ENCODE measurements around the gene MPPED1. TPM values are rescaled to one million over a fixed set of nuclear protein-coding genes. Genes with fewer than 3 reads are reported as not detected.

The MPPED1 gene
- total and polyA plus RNA-seq, 4 donors = 0.89 to 6.5 (median 4.1) TPM

GRCh38 chr22:43438666-43439347 is 27.0 kb downstream of the MPPED1 start:
- Histone ChIP-seq H3K9ac (ENCODE audit: low read depth in 1 of 2, low read length in 2 of 2) (no peak overlapping the region), H3K4me1 (ENCODE audit: control insufficient read depth in 4 of 4, insufficient read depth in 4 of 4, low read length in 3 of 4) (peaks cover 5 to 15% (median 11%) of the 10 kb centered on the region in 4 donors), H3K36me3 (ENCODE audit: control insufficient read depth in 4 of 4, insufficient read depth in 3 of 4, low read depth in 1 of 4, low read length in 3 of 4) (no peaks in the 10 kb centered on the region), H3K27ac (ENCODE audit: low read depth in 1 of 2, low read length in 2 of 2) (no peak overlapping the region), H3K27me3 (ENCODE audit: control insufficient read depth in 4 of 4, insufficient read depth in 4 of 4, low read length in 3 of 4) (no peaks in the 10 kb centered on the region), H3K4me3 (ENCODE audit: low read depth in 1 of 3, low read length in 3 of 3) (no peak overlapping the region), H3K9me3 (ENCODE audit: control insufficient read depth in 4 of 4, low read length in 3 of 4) (no peaks in the 10 kb centered on the region)
- WGBS = 89% methylated on average over 17 of the region's 17 CpGs
- TF ChIP-seq RXRA (IDR thresholded peaks at IDR 0.05) (no peak), FOXA2 (IDR thresholded peaks at IDR 0.05) (no peak), FOXA1 (IDR thresholded peaks at IDR 0.05) (no peak)
- TF ChIP-seq, protein P1, sequence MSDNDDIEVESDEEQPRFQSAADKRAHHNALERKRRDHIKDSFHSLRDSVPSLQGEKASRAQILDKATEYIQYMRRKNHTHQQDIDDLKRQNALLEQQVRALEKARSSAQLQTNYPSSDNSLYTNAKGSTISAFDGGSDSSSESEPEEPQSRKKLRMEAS (IDR thresholded peaks at IDR 0.05) = no peak
- TF ChIP-seq, protein P2, sequence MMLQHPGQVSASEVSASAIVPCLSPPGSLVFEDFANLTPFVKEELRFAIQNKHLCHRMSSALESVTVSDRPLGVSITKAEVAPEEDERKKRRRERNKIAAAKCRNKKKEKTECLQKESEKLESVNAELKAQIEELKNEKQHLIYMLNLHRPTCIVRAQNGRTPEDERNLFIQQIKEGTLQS (IDR thresholded peaks at IDR 0.05) = no peak
- DNase-seq (ENCODE audit: low spot score) = no peak

- TF ChIP-seq NR2F2 (IDR thresholded peaks at IDR 0.05) = no peak
- TF ChIP-seq GABPA (IDR thresholded peaks at IDR 0.05 in 1 of 2, conservative IDR thresholded peaks at IDR 0.05 in 1 of 2) = no peak
- no peak for TF ChIP-seq TAF1 (conservative IDR thresholded peaks at IDR 0.05)
- TF ChIP-seq, protein P1 (IDR thresholded peaks at IDR 0.05) = no peak
- TF ChIP-seq RXRA (IDR thresholded peaks at IDR 0.05) = no peak
- TF ChIP-seq HNF4A (conservative IDR thresholded peaks at IDR 0.05) = no peak
- no peak for DNase-seq (ENCODE audit: low spot score)
- Histone ChIP-seq H3K4me1 (ENCODE audit: control insufficient read depth in 4 of 4, insufficient read depth in 4 of 4, low read length in 3 of 4) (peaks cover 5 to 15% (median 11%) of the 10 kb centered on the region in 4 donors), H3K27ac (ENCODE audit: low read depth in 1 of 2, low read length in 2 of 2) (no peak overlapping the region), H3K36me3 (ENCODE audit: control insufficient read depth in 4 of 4, insufficient read depth in 3 of 4, low read depth in 1 of 4, low read length in 3 of 4) (no peaks in the 10 kb centered on the region), H3K9ac (ENCODE audit: low read depth in 1 of 2, low read length in 2 of 2) (no peak overlapping the region), H3K4me3 (ENCODE audit: low read depth in 1 of 3, low read length in 3 of 3) (no peak overlapping the region), H3K9me3 (ENCODE audit: control insufficient read depth in 4 of 4, low read length in 3 of 4) (no peaks in the 10 kb centered on the region), H3K27me3 (ENCODE audit: control insufficient read depth in 4 of 4, insufficient read depth in 4 of 4, low read length in 3 of 4) (no peaks in the 10 kb centered on the region)
- 87% methylated on average over 18 of the region's 18 CpGs for WGBS
Observed at GRCh38 chr22:43439368-43440103, 27.7 kb downstream of the MPPED1 start.

DNA sequence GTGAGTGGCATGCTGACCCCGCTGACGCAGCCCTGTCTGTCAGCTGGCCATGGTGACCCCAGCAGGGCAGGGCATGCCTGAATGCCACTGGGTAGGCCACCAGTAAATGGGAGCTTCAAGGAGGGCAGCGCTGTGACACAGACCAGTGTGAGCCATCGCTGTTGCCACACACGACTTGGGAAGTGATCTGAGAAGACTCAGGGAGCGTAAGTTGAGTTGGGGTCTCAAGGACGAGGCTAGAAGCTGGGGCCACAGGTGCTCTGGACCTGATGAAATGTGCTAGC is 28.2 kb downstream of the MPPED1 start:
- TF ChIP-seq HNF4G (IDR thresholded peaks at IDR 0.05) = no peak
- peaks cover 5 to 15% (median 11%) of the 10 kb centered on the region in 4 donors for H3K4me1 ChIP-seq (ENCODE audit: control insufficient read depth in 4 of 4, insufficient read depth in 4 of 4, low read length in 3 of 4)
- H3K36me3 ChIP-seq (ENCODE audit: control insufficient read depth in 4 of 4, insufficient read depth in 3 of 4, low read depth in 1 of 4, low read length in 3 of 4) = no peaks in the 10 kb centered on the region
- H3K4me3 ChIP-seq (ENCODE audit: low read depth in 1 of 3, low read length in 3 of 3) = no peak overlapping the region
- DNase-seq (ENCODE audit: low spot score) = no peak
- no peak overlapping the region for H3K27ac ChIP-seq (ENCODE audit: low read depth in 1 of 2, low read length in 2 of 2)
- 91% methylated on average over 7 of the region's 7 CpGs for WGBS
- H3K27me3 ChIP-seq (ENCODE audit: control insufficient read depth in 4 of 4, insufficient read depth in 4 of 4, low read length in 3 of 4) = no peaks in the 10 kb centered on the region
- no peak overlapping the region for H3K9ac ChIP-seq (ENCODE audit: low read depth in 1 of 2, low read length in 2 of 2)
- H3K9me3 ChIP-seq (ENCODE audit: control insufficient read depth in 4 of 4, low read length in 3 of 4) = no peaks in the 10 kb centered on the region

DNA sequence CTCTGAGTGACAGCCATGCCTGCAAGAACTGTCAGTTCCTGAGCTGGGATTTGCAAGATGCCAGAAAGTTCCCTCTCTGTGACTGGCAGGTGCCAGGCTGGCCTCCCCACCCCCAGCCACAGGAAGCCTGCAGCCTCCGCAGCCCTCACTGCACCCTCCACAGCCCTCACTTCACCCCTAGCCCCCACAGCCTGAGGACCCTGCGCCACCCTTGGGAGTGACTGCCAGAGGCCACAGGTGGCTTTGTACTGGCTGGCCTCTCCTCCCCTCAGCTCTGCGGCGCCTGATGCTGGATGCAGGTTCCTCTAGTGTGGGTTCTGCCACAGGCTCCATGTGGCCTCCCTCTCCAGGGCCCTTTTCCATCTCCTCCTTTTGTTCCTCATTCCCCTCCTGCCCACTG is 28.7 kb downstream of the MPPED1 start:
- no peak for TF ChIP-seq NR2F2 (IDR thresholded peaks at IDR 0.05)
- TF ChIP-seq EGR1 (IDR thresholded peaks at IDR 0.05; ENCODE audit: low read depth in 2 of 2) = no peak
- TF ChIP-seq YY1 (IDR thresholded peaks at IDR 0.05) = no peak
- no peak for TF ChIP-seq HNF4G (IDR thresholded peaks at IDR 0.05)
- no peak for TF ChIP-seq TAF1 (conservative IDR thresholded peaks at IDR 0.05)
- TF ChIP-seq, protein P2 (IDR thresholded peaks at IDR 0.05) = no peak
- no peak for TF ChIP-seq RXRA (IDR thresholded peaks at IDR 0.05)
- no peak for TF ChIP-seq CTCF (IDR thresholded peaks at IDR 0.05; ENCODE audit: low read depth, low read length, missing input control)
- no peaks in the 10 kb centered on the region for H3K27me3 ChIP-seq (ENCODE audit: control insufficient read depth in 4 of 4, insufficient read depth in 4 of 4, low read length in 3 of 4)
- peaks cover 5 to 12% (median 10%) of the 10 kb centered on the region in 4 donors for H3K4me1 ChIP-seq (ENCODE audit: control insufficient read depth in 4 of 4, insufficient read depth in 4 of 4, low read length in 3 of 4)
- H3K4me3 ChIP-seq (ENCODE audit: low read depth in 1 of 3, low read length in 3 of 3) = no peak overlapping the region
- DNase-seq (ENCODE audit: low spot score) = no peak
- no peak overlapping the region for H3K9ac ChIP-seq (ENCODE audit: low read depth in 1 of 2, low read length in 2 of 2)
- no peaks in the 10 kb centered on the region for H3K9me3 ChIP-seq (ENCODE audit: control insufficient read depth in 4 of 4, low read length in 3 of 4)
- WGBS = 85% methylated on average over 4 of the region's 4 CpGs
- H3K27ac ChIP-seq (ENCODE audit: low read depth in 1 of 2, low read length in 2 of 2) = no peak overlapping the region
- no peaks in the 10 kb centered on the region for H3K36me3 ChIP-seq (ENCODE audit: control insufficient read depth in 4 of 4, insufficient read depth in 3 of 4, low read depth in 1 of 4, low read length in 3 of 4)

All from liver (tissue), 9 donors.